ENCODE results near the gene ARAP3.

DNA sequence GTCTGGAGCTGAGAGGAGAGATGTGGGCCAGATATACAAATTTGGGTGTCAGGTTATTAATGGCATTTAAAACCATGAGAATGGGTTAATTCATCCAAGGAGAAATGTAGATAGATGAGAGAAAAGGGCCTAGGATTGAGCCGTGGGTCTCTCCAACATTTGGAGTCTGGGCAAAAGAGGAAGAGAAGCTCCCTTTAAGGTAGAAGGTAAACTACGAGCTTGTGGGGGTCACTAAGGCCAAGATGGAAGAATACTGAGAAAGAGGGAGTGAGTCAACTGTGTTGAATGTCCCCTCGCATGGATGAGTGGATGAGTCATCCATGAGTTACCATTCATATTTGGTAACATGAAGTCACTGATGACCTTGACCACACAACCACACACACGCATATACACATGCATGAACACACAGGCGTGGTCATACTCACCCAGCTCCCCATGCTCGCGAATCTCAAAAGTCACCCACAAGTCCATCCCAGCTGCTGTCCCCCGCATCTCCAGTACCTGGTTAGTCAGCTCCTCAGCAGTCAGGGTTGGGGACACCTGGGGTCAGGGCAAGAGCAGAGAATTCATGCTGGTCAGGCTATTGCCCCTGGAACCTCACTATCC is 24.0 kb downstream of the ARAP3 start:
- TF ChIP-seq, protein P1, sequence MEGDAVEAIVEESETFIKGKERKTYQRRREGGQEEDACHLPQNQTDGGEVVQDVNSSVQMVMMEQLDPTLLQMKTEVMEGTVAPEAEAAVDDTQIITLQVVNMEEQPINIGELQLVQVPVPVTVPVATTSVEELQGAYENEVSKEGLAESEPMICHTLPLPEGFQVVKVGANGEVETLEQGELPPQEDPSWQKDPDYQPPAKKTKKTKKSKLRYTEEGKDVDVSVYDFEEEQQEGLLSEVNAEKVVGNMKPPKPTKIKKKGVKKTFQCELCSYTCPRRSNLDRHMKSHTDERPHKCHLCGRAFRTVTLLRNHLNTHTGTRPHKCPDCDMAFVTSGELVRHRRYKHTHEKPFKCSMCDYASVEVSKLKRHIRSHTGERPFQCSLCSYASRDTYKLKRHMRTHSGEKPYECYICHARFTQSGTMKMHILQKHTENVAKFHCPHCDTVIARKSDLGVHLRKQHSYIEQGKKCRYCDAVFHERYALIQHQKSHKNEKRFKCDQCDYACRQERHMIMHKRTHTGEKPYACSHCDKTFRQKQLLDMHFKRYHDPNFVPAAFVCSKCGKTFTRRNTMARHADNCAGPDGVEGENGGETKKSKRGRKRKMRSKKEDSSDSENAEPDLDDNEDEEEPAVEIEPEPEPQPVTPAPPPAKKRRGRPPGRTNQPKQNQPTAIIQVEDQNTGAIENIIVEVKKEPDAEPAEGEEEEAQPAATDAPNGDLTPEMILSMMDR (conservative IDR thresholded peaks at IDR 0.05; ENCODE audit: low read depth in 2 of 2), result no peak
- no peak for TF ChIP-seq EZH2 (IDR thresholded peaks at IDR 0.05; ENCODE audit: low read depth, unreplicated experiment)
- no peak for TF ChIP-seq POLR2AphosphoS5 (IDR thresholded peaks at IDR 0.05; ENCODE audit: low read depth)
- TF ChIP-seq, protein P2, sequence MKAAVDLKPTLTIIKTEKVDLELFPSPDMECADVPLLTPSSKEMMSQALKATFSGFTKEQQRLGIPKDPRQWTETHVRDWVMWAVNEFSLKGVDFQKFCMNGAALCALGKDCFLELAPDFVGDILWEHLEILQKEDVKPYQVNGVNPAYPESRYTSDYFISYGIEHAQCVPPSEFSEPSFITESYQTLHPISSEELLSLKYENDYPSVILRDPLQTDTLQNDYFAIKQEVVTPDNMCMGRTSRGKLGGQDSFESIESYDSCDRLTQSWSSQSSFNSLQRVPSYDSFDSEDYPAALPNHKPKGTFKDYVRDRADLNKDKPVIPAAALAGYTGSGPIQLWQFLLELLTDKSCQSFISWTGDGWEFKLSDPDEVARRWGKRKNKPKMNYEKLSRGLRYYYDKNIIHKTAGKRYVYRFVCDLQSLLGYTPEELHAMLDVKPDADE (IDR thresholded peaks at IDR 0.05), result no peak
- TF ChIP-seq EZH2phosphoT487 (IDR thresholded peaks at IDR 0.05; ENCODE audit: unreplicated experiment), result no peak
- no peak for TF ChIP-seq CREB1 (CRISPR knock-in tag; IDR thresholded peaks at IDR 0.05; ENCODE audit: low read depth)
- TF ChIP-seq JUNB (IDR thresholded peaks at IDR 0.05; ENCODE audit: unreplicated experiment), result no peak
- TF ChIP-seq, protein P3, sequence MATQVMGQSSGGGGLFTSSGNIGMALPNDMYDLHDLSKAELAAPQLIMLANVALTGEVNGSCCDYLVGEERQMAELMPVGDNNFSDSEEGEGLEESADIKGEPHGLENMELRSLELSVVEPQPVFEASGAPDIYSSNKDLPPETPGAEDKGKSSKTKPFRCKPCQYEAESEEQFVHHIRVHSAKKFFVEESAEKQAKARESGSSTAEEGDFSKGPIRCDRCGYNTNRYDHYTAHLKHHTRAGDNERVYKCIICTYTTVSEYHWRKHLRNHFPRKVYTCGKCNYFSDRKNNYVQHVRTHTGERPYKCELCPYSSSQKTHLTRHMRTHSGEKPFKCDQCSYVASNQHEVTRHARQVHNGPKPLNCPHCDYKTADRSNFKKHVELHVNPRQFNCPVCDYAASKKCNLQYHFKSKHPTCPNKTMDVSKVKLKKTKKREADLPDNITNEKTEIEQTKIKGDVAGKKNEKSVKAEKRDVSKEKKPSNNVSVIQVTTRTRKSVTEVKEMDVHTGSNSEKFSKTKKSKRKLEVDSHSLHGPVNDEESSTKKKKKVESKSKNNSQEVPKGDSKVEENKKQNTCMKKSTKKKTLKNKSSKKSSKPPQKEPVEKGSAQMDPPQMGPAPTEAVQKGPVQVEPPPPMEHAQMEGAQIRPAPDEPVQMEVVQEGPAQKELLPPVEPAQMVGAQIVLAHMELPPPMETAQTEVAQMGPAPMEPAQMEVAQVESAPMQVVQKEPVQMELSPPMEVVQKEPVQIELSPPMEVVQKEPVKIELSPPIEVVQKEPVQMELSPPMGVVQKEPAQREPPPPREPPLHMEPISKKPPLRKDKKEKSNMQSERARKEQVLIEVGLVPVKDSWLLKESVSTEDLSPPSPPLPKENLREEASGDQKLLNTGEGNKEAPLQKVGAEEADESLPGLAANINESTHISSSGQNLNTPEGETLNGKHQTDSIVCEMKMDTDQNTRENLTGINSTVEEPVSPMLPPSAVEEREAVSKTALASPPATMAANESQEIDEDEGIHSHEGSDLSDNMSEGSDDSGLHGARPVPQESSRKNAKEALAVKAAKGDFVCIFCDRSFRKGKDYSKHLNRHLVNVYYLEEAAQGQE (IDR thresholded peaks at IDR 0.05; ENCODE audit: unreplicated experiment), result no peak
- TF ChIP-seq ZNF114 (CRISPR knock-in tag; IDR thresholded peaks at IDR 0.05), result no peak
- TF ChIP-seq ZNF462 (CRISPR knock-in tag; IDR thresholded peaks at IDR 0.05), result no peak
- TF ChIP-seq NANOG (IDR thresholded peaks at IDR 0.05; ENCODE audit: borderline replicate concordance), result no peak
- TF ChIP-seq ZNF331 (CRISPR knock-in tag; IDR thresholded peaks at IDR 0.05; ENCODE audit: low read depth), result no peak
